ENCODE results near the gene TGM2.

The TGM2 gene

DNA sequence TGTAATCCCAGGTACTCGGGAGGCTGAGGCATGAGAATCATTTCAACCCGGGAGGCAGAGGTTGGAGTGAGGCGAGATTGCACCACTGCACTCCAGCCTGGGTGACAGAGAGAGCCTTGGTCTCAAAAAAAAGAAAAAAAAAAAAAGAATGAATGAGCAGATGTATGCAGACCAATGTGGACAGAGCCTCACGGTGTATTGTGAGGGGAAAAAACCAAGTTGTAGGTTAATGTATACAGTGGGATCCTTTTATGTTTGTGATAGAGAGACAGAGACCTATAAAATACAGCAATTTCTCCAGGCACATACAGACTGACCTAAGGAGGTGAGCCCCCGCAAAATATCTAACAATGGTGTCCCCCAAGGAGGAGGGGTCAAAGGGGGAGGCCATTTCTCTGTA, 11.7 kb downstream of the TGM2 start:
- H3K27me3 ChIP-seq (ENCODE audit: insufficient read depth, low read depth), result no peaks in the 10 kb centered on the region
- H4K20me1 ChIP-seq (ENCODE audit: insufficient read depth), result no peaks in the 10 kb centered on the region
- no peak overlapping the region for H3K27ac ChIP-seq
- no peak overlapping the region for H3K4me3 ChIP-seq (IDR thresholded peaks at IDR 0.05; ENCODE audit: insufficient read depth, low read depth, low read length)
- no peaks in the 10 kb centered on the region for H3K36me3 ChIP-seq (ENCODE audit: insufficient read depth)
- H3K4me1 ChIP-seq (ENCODE audit: low read depth, poor library complexity, severe bottlenecking), result no peaks in the 10 kb centered on the region
- H2AFZ ChIP-seq (ENCODE audit: low read depth), result no peak overlapping the region
- H3K79me2 ChIP-seq (ENCODE audit: insufficient read depth, low read depth), result no peaks in the 10 kb centered on the region
- TF ChIP-seq, protein P1, sequence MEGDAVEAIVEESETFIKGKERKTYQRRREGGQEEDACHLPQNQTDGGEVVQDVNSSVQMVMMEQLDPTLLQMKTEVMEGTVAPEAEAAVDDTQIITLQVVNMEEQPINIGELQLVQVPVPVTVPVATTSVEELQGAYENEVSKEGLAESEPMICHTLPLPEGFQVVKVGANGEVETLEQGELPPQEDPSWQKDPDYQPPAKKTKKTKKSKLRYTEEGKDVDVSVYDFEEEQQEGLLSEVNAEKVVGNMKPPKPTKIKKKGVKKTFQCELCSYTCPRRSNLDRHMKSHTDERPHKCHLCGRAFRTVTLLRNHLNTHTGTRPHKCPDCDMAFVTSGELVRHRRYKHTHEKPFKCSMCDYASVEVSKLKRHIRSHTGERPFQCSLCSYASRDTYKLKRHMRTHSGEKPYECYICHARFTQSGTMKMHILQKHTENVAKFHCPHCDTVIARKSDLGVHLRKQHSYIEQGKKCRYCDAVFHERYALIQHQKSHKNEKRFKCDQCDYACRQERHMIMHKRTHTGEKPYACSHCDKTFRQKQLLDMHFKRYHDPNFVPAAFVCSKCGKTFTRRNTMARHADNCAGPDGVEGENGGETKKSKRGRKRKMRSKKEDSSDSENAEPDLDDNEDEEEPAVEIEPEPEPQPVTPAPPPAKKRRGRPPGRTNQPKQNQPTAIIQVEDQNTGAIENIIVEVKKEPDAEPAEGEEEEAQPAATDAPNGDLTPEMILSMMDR (conservative IDR thresholded peaks at IDR 0.05; ENCODE audit: low read depth, low read length), result no peak
- no peak overlapping the region for H3K9ac ChIP-seq
- H3K4me2 ChIP-seq, result no peak overlapping the region

DNA sequence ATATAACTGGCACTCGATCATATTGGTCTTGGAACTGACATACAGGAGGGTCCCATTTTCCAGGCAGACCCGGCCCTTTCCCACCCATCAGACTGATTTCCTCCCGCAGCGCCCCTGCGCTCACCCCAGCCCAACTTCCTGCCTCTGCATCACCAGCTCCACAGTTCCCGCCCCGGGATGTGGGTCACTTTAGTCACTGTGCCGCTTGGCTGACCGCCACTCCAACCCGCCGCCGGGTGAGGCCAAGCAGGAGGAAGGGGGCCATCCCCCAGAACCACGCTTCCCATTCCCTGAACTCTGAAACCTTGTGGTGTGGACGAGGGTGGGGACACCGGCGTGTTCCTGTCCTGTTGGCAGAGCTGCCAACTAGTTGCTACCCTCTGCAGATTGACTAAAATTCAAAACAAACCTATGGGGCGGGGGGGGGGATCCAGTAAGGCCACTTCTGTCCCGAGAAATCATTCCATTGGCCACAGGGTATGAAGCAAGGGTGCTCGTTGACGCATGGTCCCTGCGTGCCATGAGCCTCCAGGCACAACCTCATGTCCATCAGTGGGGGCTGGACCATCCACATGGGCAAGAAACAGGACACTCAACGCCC, 12.3 kb downstream of the TGM2 start:
- no peaks in the 10 kb centered on the region for H3K36me3 ChIP-seq (ENCODE audit: insufficient read depth)
- H3K4me1 ChIP-seq (ENCODE audit: low read depth, poor library complexity, severe bottlenecking), result no peaks in the 10 kb centered on the region
- H3K4me2 ChIP-seq, result no peak overlapping the region
- H4K20me1 ChIP-seq (ENCODE audit: insufficient read depth), result no peaks in the 10 kb centered on the region
- no peak overlapping the region for H3K4me3 ChIP-seq (IDR thresholded peaks at IDR 0.05; ENCODE audit: insufficient read depth, low read depth, low read length)
- no peaks in the 10 kb centered on the region for H3K79me2 ChIP-seq (ENCODE audit: insufficient read depth, low read depth)
- TF ChIP-seq, protein P1 (conservative IDR thresholded peaks at IDR 0.05; ENCODE audit: low read depth, low read length), result no peak
- no peaks in the 10 kb centered on the region for H3K27me3 ChIP-seq (ENCODE audit: insufficient read depth, low read depth)
- H3K27ac ChIP-seq, result no peak overlapping the region
- no peak overlapping the region for H3K9ac ChIP-seq
- no peak overlapping the region for H2AFZ ChIP-seq (ENCODE audit: low read depth)

DNA sequence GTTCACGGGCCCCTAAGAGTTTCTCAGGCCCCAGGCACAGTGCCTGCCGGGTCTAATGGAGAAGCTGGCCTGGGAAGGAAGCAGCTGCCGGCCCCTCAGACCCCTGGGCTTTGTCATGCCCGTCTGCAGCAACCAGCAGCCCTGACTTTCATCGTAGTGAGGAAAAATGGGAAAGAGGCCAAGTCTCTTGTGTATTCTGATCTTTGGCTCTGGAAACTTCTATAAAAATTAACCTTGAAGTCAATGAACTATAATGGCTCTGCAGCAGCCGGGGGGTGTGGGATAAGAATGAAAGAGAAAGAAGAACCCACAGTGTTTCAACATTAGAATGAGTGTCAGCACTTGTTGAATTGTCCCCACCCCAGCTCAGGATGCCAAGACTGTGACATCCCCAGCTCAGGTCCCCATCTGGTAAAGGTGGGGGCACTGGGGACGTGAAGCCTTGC, 12.9 kb downstream of the TGM2 start:
- Histone ChIP-seq H3K36me3 (ENCODE audit: insufficient read depth) (no peaks in the 10 kb centered on the region), H3K4me2 (no peak overlapping the region), H3K4me3 (IDR thresholded peaks at IDR 0.05; ENCODE audit: insufficient read depth, low read depth, low read length) (no peak overlapping the region), H4K20me1 (ENCODE audit: insufficient read depth) (no peaks in the 10 kb centered on the region), H3K27ac (no peak overlapping the region), H3K27me3 (ENCODE audit: insufficient read depth, low read depth) (no peaks in the 10 kb centered on the region), H3K4me1 (ENCODE audit: low read depth, poor library complexity, severe bottlenecking) (no peaks in the 10 kb centered on the region), H2AFZ (ENCODE audit: low read depth) (no peak overlapping the region), H3K9ac (no peak overlapping the region), H3K79me2 (ENCODE audit: insufficient read depth, low read depth) (no peaks in the 10 kb centered on the region)
- TF ChIP-seq, protein P1 (conservative IDR thresholded peaks at IDR 0.05; ENCODE audit: low read depth, low read length), result no peak

DNA sequence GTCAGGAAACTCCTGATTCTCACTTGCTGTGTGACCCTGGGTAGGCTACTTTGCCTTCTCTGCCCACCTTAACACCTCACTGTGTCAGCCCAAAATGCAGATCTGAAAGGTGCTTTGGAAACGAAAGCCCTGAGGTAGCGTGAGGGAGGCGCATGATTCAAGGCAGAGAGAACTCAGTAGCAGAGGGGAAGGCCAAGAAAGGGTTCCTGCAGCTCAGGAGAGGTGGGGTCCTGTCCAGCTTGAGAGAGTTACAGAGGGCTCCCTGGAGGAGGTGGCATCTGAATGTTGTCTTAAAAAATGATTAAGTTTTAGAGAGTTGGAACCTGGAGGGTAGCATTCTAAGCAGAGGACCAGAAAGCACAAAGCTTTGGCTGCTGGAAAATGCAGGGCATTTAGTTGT, 13.6 kb downstream of the TGM2 start:
- no peaks in the 10 kb centered on the region for H3K36me3 ChIP-seq (ENCODE audit: insufficient read depth)

More for the DNA sequence above, 13.6 kb downstream of the TGM2 start:
- H3K9ac ChIP-seq, result no peak overlapping the region
- no peak overlapping the region for H3K27ac ChIP-seq
- H3K27me3 ChIP-seq (ENCODE audit: insufficient read depth, low read depth), result no peaks in the 10 kb centered on the region
- H3K4me1 ChIP-seq (ENCODE audit: low read depth, poor library complexity, severe bottlenecking), result no peaks in the 10 kb centered on the region
- TF ChIP-seq, protein P1 (conservative IDR thresholded peaks at IDR 0.05; ENCODE audit: low read depth, low read length), result no peak
- no peak overlapping the region for H3K4me2 ChIP-seq
- no peaks in the 10 kb centered on the region for H4K20me1 ChIP-seq (ENCODE audit: insufficient read depth)
- H3K4me3 ChIP-seq (IDR thresholded peaks at IDR 0.05; ENCODE audit: insufficient read depth, low read depth, low read length), result no peak overlapping the region
- H2AFZ ChIP-seq (ENCODE audit: low read depth), result no peak overlapping the region
- no peaks in the 10 kb centered on the region for H3K79me2 ChIP-seq (ENCODE audit: insufficient read depth, low read depth)
